SK-N-SH (cell line): Measurements from ENCODE around the gene DCTN3.

Source experiments
- EP300 ChIP-seq, 2 experiments: IDR thresholded peaks; 2 replicates each; pipeline versions ENCODE4 v1.4.0 to v1.6.1; 2012; ENCODE audit warnings: borderline replicate concordance in 1 of 2, low read depth in 1 of 2, low read length in 1 of 2
- JUND ChIP-seq: IDR thresholded peaks from 2 replicates; pipeline ENCODE4 v1.4.0; 2012
- POLR2AphosphoS5 ChIP-seq: IDR thresholded peaks from 2 replicates; pipeline ENCODE4 v1.6.1; 2012; ENCODE audit warnings: low read depth, low read length
- TEAD4 ChIP-seq: IDR thresholded peaks from 2 replicates; pipeline ENCODE4 v1.4.0; 2012; ENCODE audit warnings: mild to moderate bottlenecking, borderline replicate concordance; ENCODE audit not compliant: insufficient read depth
- YY1 ChIP-seq: IDR thresholded peaks from 2 replicates; pipeline ENCODE4 v1.4.0; 2012; ENCODE audit warnings: low read depth, mild to moderate bottlenecking
- TF ChIP-seq, protein P1 (sequence below): fragments of 150-350 bp; IDR thresholded peaks from 2 replicates; pipeline ENCODE4 v1.6.1; 2017; ENCODE audit warnings: antibody characterized with exemption, low read length, low read depth, borderline replicate concordance
- TF ChIP-seq, protein P2 (sequence below): fragments of 200-600 bp; sonication (generic); IDR thresholded peaks from 2 replicates; pipeline ENCODE4 v1.6.1; 2017; ENCODE audit warnings: antibody characterized with exemption, mild to moderate bottlenecking, moderate library complexity
- TF ChIP-seq, protein P3 (sequence below): IDR thresholded peaks from 2 replicates; pipeline ENCODE4 v1.6.1; 2012; ENCODE audit warnings: mild to moderate bottlenecking, low read depth, low read length, moderate library complexity

DNA sequence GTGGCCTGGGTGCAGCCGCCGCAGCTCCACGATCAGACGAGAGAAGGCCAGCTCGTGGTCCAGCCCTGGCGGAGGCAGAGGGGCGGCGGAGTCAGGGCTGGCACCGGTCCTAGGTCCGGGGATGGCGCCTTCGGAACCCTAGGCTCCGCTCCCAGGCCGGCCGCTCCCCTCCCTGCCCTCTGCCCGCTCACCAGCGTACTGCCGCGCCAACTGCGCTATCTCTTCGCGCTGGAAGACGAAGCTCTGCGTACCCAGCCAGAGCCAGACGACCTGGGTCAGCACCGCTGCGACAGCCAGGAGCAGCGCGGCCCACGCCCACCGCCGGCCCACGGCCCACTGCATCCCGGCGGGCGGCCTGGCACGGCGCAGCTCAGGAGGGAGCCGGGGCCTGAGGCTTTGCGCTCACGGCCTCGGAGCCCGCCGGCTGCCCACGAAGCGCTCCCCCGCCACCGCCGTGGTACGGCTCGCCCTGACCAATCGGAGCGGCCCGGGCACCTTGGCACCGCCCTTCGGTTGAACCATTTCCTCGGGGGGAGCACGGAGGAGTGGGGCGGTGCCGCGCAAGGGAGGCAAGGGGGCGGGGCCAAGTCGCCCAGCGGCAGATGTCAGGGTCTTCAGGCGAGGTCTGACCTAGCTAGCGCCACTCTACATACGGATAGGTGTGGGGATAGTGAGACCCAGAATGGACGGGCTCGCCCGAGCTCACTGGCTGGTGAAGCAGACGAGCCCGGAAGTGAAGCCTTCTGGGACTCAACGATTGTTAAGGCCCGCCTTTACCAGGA lies 17.3 kb upstream of the DCTN3 start, which contains the start of gene SIGMAR1:
- TF ChIP-seq, protein P1, sequence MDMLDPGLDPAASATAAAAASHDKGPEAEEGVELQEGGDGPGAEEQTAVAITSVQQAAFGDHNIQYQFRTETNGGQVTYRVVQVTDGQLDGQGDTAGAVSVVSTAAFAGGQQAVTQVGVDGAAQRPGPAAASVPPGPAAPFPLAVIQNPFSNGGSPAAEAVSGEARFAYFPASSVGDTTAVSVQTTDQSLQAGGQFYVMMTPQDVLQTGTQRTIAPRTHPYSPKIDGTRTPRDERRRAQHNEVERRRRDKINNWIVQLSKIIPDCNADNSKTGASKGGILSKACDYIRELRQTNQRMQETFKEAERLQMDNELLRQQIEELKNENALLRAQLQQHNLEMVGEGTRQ = no peak
- TF ChIP-seq, protein P2, sequence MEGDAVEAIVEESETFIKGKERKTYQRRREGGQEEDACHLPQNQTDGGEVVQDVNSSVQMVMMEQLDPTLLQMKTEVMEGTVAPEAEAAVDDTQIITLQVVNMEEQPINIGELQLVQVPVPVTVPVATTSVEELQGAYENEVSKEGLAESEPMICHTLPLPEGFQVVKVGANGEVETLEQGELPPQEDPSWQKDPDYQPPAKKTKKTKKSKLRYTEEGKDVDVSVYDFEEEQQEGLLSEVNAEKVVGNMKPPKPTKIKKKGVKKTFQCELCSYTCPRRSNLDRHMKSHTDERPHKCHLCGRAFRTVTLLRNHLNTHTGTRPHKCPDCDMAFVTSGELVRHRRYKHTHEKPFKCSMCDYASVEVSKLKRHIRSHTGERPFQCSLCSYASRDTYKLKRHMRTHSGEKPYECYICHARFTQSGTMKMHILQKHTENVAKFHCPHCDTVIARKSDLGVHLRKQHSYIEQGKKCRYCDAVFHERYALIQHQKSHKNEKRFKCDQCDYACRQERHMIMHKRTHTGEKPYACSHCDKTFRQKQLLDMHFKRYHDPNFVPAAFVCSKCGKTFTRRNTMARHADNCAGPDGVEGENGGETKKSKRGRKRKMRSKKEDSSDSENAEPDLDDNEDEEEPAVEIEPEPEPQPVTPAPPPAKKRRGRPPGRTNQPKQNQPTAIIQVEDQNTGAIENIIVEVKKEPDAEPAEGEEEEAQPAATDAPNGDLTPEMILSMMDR = no peak
- TF ChIP-seq YY1 = 0 out of 2 replicates have a peak, but pooled peaks have one; percentile 20
- TF ChIP-seq, protein P3, sequence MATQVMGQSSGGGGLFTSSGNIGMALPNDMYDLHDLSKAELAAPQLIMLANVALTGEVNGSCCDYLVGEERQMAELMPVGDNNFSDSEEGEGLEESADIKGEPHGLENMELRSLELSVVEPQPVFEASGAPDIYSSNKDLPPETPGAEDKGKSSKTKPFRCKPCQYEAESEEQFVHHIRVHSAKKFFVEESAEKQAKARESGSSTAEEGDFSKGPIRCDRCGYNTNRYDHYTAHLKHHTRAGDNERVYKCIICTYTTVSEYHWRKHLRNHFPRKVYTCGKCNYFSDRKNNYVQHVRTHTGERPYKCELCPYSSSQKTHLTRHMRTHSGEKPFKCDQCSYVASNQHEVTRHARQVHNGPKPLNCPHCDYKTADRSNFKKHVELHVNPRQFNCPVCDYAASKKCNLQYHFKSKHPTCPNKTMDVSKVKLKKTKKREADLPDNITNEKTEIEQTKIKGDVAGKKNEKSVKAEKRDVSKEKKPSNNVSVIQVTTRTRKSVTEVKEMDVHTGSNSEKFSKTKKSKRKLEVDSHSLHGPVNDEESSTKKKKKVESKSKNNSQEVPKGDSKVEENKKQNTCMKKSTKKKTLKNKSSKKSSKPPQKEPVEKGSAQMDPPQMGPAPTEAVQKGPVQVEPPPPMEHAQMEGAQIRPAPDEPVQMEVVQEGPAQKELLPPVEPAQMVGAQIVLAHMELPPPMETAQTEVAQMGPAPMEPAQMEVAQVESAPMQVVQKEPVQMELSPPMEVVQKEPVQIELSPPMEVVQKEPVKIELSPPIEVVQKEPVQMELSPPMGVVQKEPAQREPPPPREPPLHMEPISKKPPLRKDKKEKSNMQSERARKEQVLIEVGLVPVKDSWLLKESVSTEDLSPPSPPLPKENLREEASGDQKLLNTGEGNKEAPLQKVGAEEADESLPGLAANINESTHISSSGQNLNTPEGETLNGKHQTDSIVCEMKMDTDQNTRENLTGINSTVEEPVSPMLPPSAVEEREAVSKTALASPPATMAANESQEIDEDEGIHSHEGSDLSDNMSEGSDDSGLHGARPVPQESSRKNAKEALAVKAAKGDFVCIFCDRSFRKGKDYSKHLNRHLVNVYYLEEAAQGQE = no peak
- peak; percentile 55 for TF ChIP-seq POLR2AphosphoS5
- no peak for TF ChIP-seq TEAD4
- no peak; a peak in 1 of 4 replicates for TF ChIP-seq EP300 (IDR thresholded peaks at IDR 0.05; ENCODE audit: borderline replicate concordance in 1 of 2, low read depth in 1 of 2, low read length in 1 of 2)
- no peak for TF ChIP-seq JUND
